Measurements from ENCODE around the gene MLKL.

- TF ChIP-seq CTCF (IDR thresholded peaks at IDR 0.05) = no peak
- no peak for TF ChIP-seq POLR2A (IDR thresholded peaks at IDR 0.05)
- no peak for TF ChIP-seq POLR2AphosphoS5 (IDR thresholded peaks at IDR 0.05)
These were observed 996 bp downstream of the MLKL start for GRCh38 chr16:74699666-74700065.

All from breast epithelium (tissue), 3 donors.